ENCODE measurements around the gene ARHGAP18. TPM values are rescaled to one million over a fixed set of nuclear protein-coding genes. Genes with fewer than 3 reads are reported as not detected.

ARHGAP18 gene
- total RNA-seq, 1 donor from 2014 or later = 3.9 TPM

DNA sequence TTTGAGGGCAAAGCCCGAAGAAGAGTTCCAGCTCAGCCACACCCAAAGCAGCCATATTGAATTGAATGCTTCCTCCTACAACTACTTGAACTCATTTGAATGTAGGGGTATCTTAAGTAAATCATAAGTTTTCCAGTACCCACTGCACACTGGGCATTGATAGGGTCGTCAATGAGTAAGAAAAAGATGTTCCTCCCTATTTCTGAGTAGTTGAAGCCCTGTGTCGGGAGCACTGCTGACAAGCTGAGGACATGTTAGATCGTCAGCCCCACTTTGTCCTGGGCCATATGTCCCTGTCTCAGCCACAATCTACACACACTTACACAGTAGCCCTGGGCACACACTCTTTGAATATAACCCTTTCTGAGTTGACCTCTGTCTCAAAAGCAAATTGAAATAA is 105.7 kb downstream of the ARHGAP18 start:
- H2AFZ ChIP-seq (replicated peaks) = no peak overlapping the region
- TF ChIP-seq EZH2 (IDR thresholded peaks at IDR 0.05) = no peak
- TF ChIP-seq, protein P1, sequence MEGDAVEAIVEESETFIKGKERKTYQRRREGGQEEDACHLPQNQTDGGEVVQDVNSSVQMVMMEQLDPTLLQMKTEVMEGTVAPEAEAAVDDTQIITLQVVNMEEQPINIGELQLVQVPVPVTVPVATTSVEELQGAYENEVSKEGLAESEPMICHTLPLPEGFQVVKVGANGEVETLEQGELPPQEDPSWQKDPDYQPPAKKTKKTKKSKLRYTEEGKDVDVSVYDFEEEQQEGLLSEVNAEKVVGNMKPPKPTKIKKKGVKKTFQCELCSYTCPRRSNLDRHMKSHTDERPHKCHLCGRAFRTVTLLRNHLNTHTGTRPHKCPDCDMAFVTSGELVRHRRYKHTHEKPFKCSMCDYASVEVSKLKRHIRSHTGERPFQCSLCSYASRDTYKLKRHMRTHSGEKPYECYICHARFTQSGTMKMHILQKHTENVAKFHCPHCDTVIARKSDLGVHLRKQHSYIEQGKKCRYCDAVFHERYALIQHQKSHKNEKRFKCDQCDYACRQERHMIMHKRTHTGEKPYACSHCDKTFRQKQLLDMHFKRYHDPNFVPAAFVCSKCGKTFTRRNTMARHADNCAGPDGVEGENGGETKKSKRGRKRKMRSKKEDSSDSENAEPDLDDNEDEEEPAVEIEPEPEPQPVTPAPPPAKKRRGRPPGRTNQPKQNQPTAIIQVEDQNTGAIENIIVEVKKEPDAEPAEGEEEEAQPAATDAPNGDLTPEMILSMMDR (IDR thresholded peaks at IDR 0.05) = no peak
- no peak for TF ChIP-seq EZH2phosphoT487 (IDR thresholded peaks at IDR 0.05)
- no peaks in the 10 kb centered on the region for H3K9me3 ChIP-seq (ENCODE audit: low read depth)
- H3K27me3 ChIP-seq = no peaks in the 10 kb centered on the region
- no peaks in the 10 kb centered on the region for H3F3A ChIP-seq (ENCODE audit: low read depth)
- H3K4me3 Mint-ChIP-seq = no peak overlapping the region
- no peak overlapping the region for H3K27ac ChIP-seq
- DNase-seq (ENCODE audit: low spot score) = no peak
- no peak overlapping the region for H3K4me2 ChIP-seq
- no peaks in the 10 kb centered on the region for H4K20me1 ChIP-seq (ENCODE audit: low read depth)
- no peak overlapping the region for H3K27ac Mint-ChIP-seq
- H3K4me1 Mint-ChIP-seq = peaks cover 3% of the 10 kb centered on the region
- H3K27me3 Mint-ChIP-seq (ENCODE audit: insufficient read depth, low read depth) = no peaks in the 10 kb centered on the region
- H3K79me2 ChIP-seq (ENCODE audit: low read depth) = no peaks in the 10 kb centered on the region
- H3K9me3 Mint-ChIP-seq = no peaks in the 10 kb centered on the region
- no peaks in the 10 kb centered on the region for H3K36me3 ChIP-seq
- no peak overlapping the region for H3K9ac ChIP-seq
- peaks cover 9% of the 10 kb centered on the region for H3K4me1 ChIP-seq
- H3K4me3 ChIP-seq = no peak overlapping the region
- peaks cover 2% of the 10 kb centered on the region for H3K36me3 Mint-ChIP-seq

DNA sequence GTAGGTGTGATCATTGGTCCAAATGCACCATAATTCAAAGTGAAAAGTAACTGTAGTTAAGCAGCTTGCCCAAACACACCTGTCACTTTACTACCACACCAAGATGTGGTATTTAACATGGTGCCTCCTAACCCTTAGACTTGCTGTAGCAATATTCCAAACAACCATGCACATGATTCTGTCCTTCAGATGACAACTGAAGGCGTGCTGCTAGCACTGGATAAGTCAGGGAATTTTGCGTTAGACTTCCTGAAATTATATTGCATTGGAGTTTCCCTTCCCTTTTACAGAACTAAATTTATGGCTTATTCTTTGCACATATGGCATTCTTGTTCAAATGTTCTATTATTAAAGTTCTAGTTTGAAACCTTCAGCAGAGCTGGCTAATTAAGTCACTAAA is 106.2 kb downstream of the ARHGAP18 start:
- Histone ChIP-seq H3K27me3 (no peaks in the 10 kb centered on the region), H3K4me3 (no peak overlapping the region), H3K4me1 (peaks cover 9% of the 10 kb centered on the region), H3K36me3 (no peaks in the 10 kb centered on the region), H2AFZ (replicated peaks) (no peak overlapping the region), H3K27ac (no peak overlapping the region), H3K9me3 (ENCODE audit: low read depth) (no peaks in the 10 kb centered on the region), H4K20me1 (ENCODE audit: low read depth) (no peaks in the 10 kb centered on the region), H3K79me2 (ENCODE audit: low read depth) (no peaks in the 10 kb centered on the region), H3F3A (ENCODE audit: low read depth) (no peaks in the 10 kb centered on the region), H3K4me2 (no peak overlapping the region), H3K9ac (no peak overlapping the region)
- Mint-ChIP-seq H3K9me3 (no peaks in the 10 kb centered on the region), H3K4me3 (no peak overlapping the region), H3K4me1 (peaks cover 4% of the 10 kb centered on the region), H3K36me3 (peaks cover 2% of the 10 kb centered on the region), H3K27me3 (ENCODE audit: insufficient read depth, low read depth) (no peaks in the 10 kb centered on the region), H3K27ac (no peak overlapping the region)
- TF ChIP-seq EZH2 (IDR thresholded peaks at IDR 0.05) (no peak), EZH2phosphoT487 (IDR thresholded peaks at IDR 0.05) (no peak)
- TF ChIP-seq, protein P1 (IDR thresholded peaks at IDR 0.05) = no peak
- DNase-seq (ENCODE audit: low spot score) = no peak

DNA sequence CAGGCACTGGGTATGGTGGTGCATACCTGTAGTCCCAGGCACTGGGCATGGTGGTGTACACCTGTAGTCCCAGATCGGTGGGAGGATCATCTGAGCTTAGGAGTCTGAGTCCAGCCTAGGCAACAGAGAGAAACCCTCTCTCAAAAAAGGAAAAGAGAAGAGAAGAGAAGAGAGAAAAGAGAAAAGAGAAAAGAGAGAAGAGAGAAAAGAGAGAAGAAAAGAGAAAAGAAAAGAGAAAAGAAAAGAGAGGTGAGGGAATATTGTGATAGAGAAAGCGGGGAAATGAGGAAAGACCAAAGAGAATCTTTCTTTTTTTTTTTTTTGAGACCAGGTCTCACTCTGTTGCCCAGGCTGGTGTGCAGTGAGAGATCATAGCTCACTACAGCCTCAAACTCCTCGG is 108.7 kb downstream of the ARHGAP18 start:
- H3F3A ChIP-seq (ENCODE audit: low read depth) = no peaks in the 10 kb centered on the region
- no peak overlapping the region for H3K27ac ChIP-seq
- H3K79me2 ChIP-seq (ENCODE audit: low read depth) = no peaks in the 10 kb centered on the region
- no peak overlapping the region for H3K9ac ChIP-seq
- H3K9me3 ChIP-seq (ENCODE audit: low read depth) = no peaks in the 10 kb centered on the region
- Mint-ChIP-seq H3K4me3 (no peak overlapping the region), H3K9me3 (no peaks in the 10 kb centered on the region), H3K4me1 (peaks cover 6% of the 10 kb centered on the region), H3K27me3 (ENCODE audit: insufficient read depth, low read depth) (no peaks in the 10 kb centered on the region), H3K27ac (no peak overlapping the region), H3K36me3 (no peaks in the 10 kb centered on the region)
- no peak overlapping the region for H2AFZ ChIP-seq (replicated peaks)
- DNase-seq (ENCODE audit: low spot score) = no peak
- no peaks in the 10 kb centered on the region for H4K20me1 ChIP-seq (ENCODE audit: low read depth)
- H3K4me3 ChIP-seq = no peak overlapping the region
- H3K36me3 ChIP-seq = no peaks in the 10 kb centered on the region
- TF ChIP-seq EZH2 (IDR thresholded peaks at IDR 0.05) (no peak), EZH2phosphoT487 (IDR thresholded peaks at IDR 0.05) (no peak)
- TF ChIP-seq, protein P1 (IDR thresholded peaks at IDR 0.05) = no peak
- peaks cover 4% of the 10 kb centered on the region for H3K4me1 ChIP-seq
- no peaks in the 10 kb centered on the region for H3K27me3 ChIP-seq
- H3K4me2 ChIP-seq = no peak overlapping the region

Measured in neural progenitor cell (in vitro differentiated cells).